Endometrium (tissue), 2 donors: Measurements from ENCODE around the gene RAD54L.
"Not testable (repeated sequence)": the region's sequence is repeated elsewhere in the genome, so short reads cannot be mapped to it uniquely, and the experiment has no call there.

Source experiments
- FAIRE-seq: peaks from 2 replicates; lab custom pipeline; 2012; peaks lifted over from hg19 to GRCh38; lab: Jason Lieb, UNC
- donor health status: control.
- donor health status: control.

The RAD54L gene

DNA sequence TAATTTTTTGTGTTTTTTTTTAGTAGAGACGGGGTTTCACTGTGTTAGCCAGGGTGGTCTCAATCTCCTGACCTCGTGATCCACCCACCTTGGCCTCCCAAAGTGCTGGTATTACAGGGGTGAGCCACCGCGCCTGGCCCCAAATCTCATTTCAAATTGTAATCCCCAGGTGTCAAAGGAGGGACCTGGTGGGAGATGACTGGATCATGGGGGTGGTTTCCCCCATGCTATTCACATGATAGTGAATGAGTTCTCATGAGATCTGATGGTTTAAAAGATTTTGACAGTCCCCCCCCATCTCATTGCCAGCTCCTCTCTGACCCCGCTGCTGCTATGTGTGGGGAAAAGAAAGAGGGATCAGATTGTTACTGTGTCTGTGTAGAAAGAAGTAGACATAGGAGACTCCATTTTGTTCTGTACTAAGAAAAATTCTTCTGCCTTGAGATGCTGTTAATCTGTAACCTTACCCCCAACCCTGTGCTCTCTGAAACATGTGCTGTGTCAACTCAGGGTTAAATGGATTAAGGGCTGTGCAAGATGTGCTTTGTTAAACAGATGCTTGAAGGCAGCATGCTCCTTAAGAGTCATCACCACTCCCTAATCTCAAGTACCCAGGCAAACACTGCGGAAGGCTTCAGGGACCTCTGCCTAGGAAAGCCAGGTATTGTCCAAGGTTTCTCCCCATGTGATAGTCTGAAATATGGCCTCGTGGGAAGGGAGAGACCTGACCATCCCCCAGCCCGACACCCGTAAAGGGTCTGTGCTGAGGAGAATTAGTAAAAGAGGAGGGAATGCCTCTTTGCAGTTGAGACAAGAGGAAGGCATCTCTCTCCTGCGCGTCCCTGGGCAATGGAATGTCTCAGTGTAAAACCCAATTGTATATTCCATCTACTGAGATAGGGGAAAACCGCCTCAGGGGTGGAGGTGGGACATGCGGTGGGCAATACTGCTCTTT lies 72.7 kb downstream of the RAD54L start:
- not testable (repeated sequence) for FAIRE-seq

GRCh38 chr1:46322191-46322590 lies 74.6 kb downstream of the RAD54L start:
- not testable (repeated sequence) for FAIRE-seq

DNA sequence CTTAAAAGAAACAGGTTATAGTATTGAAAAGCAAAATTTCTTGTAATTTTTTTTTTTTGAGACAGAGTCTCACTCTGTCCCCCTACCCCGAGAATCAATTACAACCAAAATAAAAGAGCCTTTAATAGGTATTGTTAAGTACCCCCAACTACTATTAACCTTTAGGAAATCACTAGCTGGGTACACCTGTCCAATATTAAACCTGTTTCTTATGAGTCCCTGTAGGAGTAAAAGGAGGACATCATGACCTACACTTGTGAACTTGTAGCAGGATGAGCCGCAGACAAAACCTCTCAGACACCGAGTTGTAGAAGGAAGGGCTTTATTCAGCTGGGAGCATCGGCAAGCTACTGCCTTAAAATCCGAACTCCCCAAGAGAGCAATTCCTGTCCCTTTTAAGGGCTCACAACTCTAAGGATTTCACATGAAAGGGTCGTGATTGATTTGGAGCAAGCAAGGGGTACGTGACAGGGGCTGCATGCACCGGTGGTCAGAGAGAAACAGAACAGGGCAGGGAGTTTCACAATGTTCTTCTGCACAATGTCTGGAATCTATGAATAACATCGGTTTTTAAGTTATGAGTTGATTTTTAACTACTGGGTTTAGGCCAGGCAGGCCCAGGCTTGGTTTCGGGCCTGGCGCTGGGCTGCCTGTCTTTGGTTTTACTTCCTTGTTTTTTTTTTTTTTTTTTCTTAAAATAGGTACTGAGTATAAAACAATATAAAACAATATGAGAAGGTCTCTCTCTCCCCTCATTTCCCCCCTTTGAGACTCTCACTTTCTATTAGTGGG lies 77.9 kb downstream of the RAD54L start:
- not testable (repeated sequence) for FAIRE-seq
